Mesendoderm (in vitro differentiated cells): ENCODE data around the gene ADGRD1.

Experiments used
- DNase-seq: peaks from one replicate; pipeline ENCODE4 v3.0.0; 2013
- H2AK5ac ChIP-seq: 2 replicates; pipeline ENCODE4 v1.6.1; 2013; ENCODE audit warnings: low read length, inconsistent platforms
- H2BK120ac ChIP-seq: 2 replicates; pipeline ENCODE4 v1.6.1; 2013; ENCODE audit warnings: low read depth, mild to moderate bottlenecking, low read length, moderate library complexity, mixed read lengths
- H2BK15ac ChIP-seq: replicated peaks from 2 replicates; pipeline ENCODE4 v1.6.1; 2013; ENCODE audit warnings: low read depth, mild to moderate bottlenecking, moderate library complexity
- H2BK5ac ChIP-seq: 2 replicates; pipeline ENCODE4 v1.6.1; 2013; ENCODE audit warnings: low read length, inconsistent platforms
- H3K18ac ChIP-seq: 2 replicates; pipeline ENCODE4 v1.6.1; 2013; ENCODE audit warnings: mild to moderate bottlenecking, low read length, mixed read lengths
- H3K23ac ChIP-seq: one replicate; pipeline ENCODE4 v1.6.1; 2013; ENCODE audit warnings: low read length
- H3K27ac ChIP-seq: 2 replicates; pipeline ENCODE4 v1.5.1; 2013; ENCODE audit warnings: low read depth, mild to moderate bottlenecking, inconsistent platforms, low read length, moderate library complexity
- H3K27me3 ChIP-seq: 2 replicates; pipeline ENCODE4 v1.6.1; 2013; ENCODE audit warnings: low read length, control low read depth, mild to moderate bottlenecking, inconsistent platforms; ENCODE audit not compliant: insufficient read depth, poor library complexity
- H3K36me3 ChIP-seq: 2 replicates; pipeline ENCODE4 v1.6.1; 2013; ENCODE audit warnings: low read length, inconsistent platforms; ENCODE audit not compliant: control insufficient read depth, insufficient read depth
- H3K4ac ChIP-seq: one replicate; pipeline ENCODE4 v1.6.1; 2013; ENCODE audit warnings: low read depth, mild to moderate bottlenecking, low read length, moderate library complexity
- H3K4me1 ChIP-seq: 2 replicates; pipeline ENCODE4 v1.6.1; 2013; ENCODE audit warnings: low read depth, low read length, inconsistent platforms; ENCODE audit not compliant: control insufficient read depth
- H3K4me2 ChIP-seq: 2 replicates; pipeline ENCODE4 v1.6.1; 2013; ENCODE audit warnings: low read length
- H3K4me3 ChIP-seq: 2 replicates; pipeline ENCODE4 v1.5.1; 2013; ENCODE audit warnings: mild to moderate bottlenecking, low read length
- H3K56ac ChIP-seq: one replicate; pipeline ENCODE4 v1.6.1; 2013; ENCODE audit warnings: low read length
- H3K79me1 ChIP-seq: 2 replicates; pipeline ENCODE4 v1.6.1; 2013; ENCODE audit warnings: low read length, inconsistent platforms
- H3K79me2 ChIP-seq: 2 replicates; pipeline ENCODE4 v1.6.1; 2013; ENCODE audit warnings: mild to moderate bottlenecking, low read length; ENCODE audit not compliant: control insufficient read depth, insufficient read depth
- H3K9ac ChIP-seq: 2 replicates; pipeline ENCODE4 v1.6.1; 2013; ENCODE audit warnings: low read length, inconsistent platforms
- H4K5ac ChIP-seq: one replicate; pipeline ENCODE4 v1.6.1; 2013; ENCODE audit warnings: low read length
- H4K8ac ChIP-seq: one replicate; pipeline ENCODE4 v1.6.1; 2013; ENCODE audit warnings: low read depth, mild to moderate bottlenecking, control low read depth, low read length, moderate library complexity
- WGBS: extraction: QIAGEN DNeasy Blood & Tissue Kit; methylation state at CpG from one replicate; pipeline ENCODE4 v1.1.7; 2013; ENCODE audit warnings: low lambda C conversion rate, missing lambda C conversion rate; ENCODE audit not compliant: insufficient coverage; ENCODE audit errors: extremely low coverage; 5-methylcytosine and 5-hydroxymethylcytosine counted together

ADGRD1 gene

GRCh38 chr12:131085816-131086591 is 132.3 kb downstream of the ADGRD1 start:
- H3K27me3 ChIP-seq = no peaks in the 10 kb centered on the region
- H3K4me3 ChIP-seq = no peak overlapping the region
- H2BK120ac ChIP-seq = no peak overlapping the region
- H3K4me1 ChIP-seq = no peaks in the 10 kb centered on the region
- H2AK5ac ChIP-seq = no peak overlapping the region
- H4K5ac ChIP-seq = no peak overlapping the region
- no peak overlapping the region for H3K9ac ChIP-seq
- no peak overlapping the region for H2BK15ac ChIP-seq
- no peaks in the 10 kb centered on the region for H3K79me2 ChIP-seq
- WGBS = no CpG with 5 or more reads among the region's 24 CpGs
- H3K27ac ChIP-seq = no peak overlapping the region
- H3K56ac ChIP-seq = no peak overlapping the region
- no peaks in the 10 kb centered on the region for H3K36me3 ChIP-seq
- DNase-seq = no peak
- H4K8ac ChIP-seq = no peak overlapping the region
- no peak overlapping the region for H2BK5ac ChIP-seq
- H3K4me2 ChIP-seq = no peak overlapping the region
- no peak overlapping the region for H3K4ac ChIP-seq
- no peaks in the 10 kb centered on the region for H3K79me1 ChIP-seq
- no peak overlapping the region for H3K18ac ChIP-seq
- no peak overlapping the region for H3K23ac ChIP-seq

- Histone ChIP-seq H2BK15ac (no peak overlapping the region), H3K27me3 (no peaks in the 10 kb centered on the region), H3K27ac (no peak overlapping the region), H4K8ac (no peak overlapping the region), H3K23ac (no peak overlapping the region), H4K5ac (no peak overlapping the region), H3K4ac (no peak overlapping the region), H3K56ac (no peak overlapping the region), H2BK120ac (no peak overlapping the region), H2AK5ac (no peak overlapping the region), H3K4me1 (no peaks in the 10 kb centered on the region), H2BK5ac (no peak overlapping the region), H3K9ac (no peak overlapping the region), H3K36me3 (no peaks in the 10 kb centered on the region), H3K79me1 (no peaks in the 10 kb centered on the region), H3K79me2 (no peaks in the 10 kb centered on the region), H3K4me3 (no peak overlapping the region), H3K18ac (no peak overlapping the region), H3K4me2 (no peak overlapping the region)
- no CpG with 5 or more reads among the region's 24 CpGs for WGBS
- DNase-seq = no peak
Observed at GRCh38 chr12:131087302-131087818, 133.7 kb downstream of the ADGRD1 start.

- Histone ChIP-seq H3K27ac (no peak overlapping the region), H3K23ac (no peak overlapping the region), H3K27me3 (no peaks in the 10 kb centered on the region), H2BK15ac (no peak overlapping the region), H3K4me2 (no peak overlapping the region), H3K56ac (no peak overlapping the region), H3K79me1 (no peaks in the 10 kb centered on the region), H4K5ac (no peak overlapping the region), H4K8ac (no peak overlapping the region), H2BK120ac (no peak overlapping the region), H3K4me3 (no peak overlapping the region), H3K4me1 (no peaks in the 10 kb centered on the region), H3K9ac (no peak overlapping the region), H2AK5ac (no peak overlapping the region), H3K36me3 (no peaks in the 10 kb centered on the region), H3K79me2 (no peaks in the 10 kb centered on the region), H2BK5ac (no peak overlapping the region), H3K18ac (no peak overlapping the region), H3K4ac (no peak overlapping the region)
- DNase-seq = no peak
- no CpG with 5 or more reads among the region's 38 CpGs for WGBS
Observed at GRCh38 chr12:131087991-131088700, 134.4 kb downstream of the ADGRD1 start.

GRCh38 chr12:131088701-131089530 is 135.2 kb downstream of the ADGRD1 start:
- no peaks in the 10 kb centered on the region for H3K27me3 ChIP-seq
- H3K9ac ChIP-seq = no peak overlapping the region
- no peak overlapping the region for H4K8ac ChIP-seq
- no peak overlapping the region for H3K27ac ChIP-seq
- H2BK15ac ChIP-seq = no peak overlapping the region
- no peak overlapping the region for H2AK5ac ChIP-seq
- H4K5ac ChIP-seq = no peak overlapping the region
- H3K23ac ChIP-seq = no peak overlapping the region
- DNase-seq = no peak
- no peak overlapping the region for H2BK120ac ChIP-seq
- no peaks in the 10 kb centered on the region for H3K36me3 ChIP-seq
- no peak overlapping the region for H3K4me3 ChIP-seq
- no peak overlapping the region for H3K4me2 ChIP-seq
- no peaks in the 10 kb centered on the region for H3K79me2 ChIP-seq
- H2BK5ac ChIP-seq = no peak overlapping the region
- no peak overlapping the region for H3K18ac ChIP-seq
- no peaks in the 10 kb centered on the region for H3K79me1 ChIP-seq
- no peaks in the 10 kb centered on the region for H3K4me1 ChIP-seq
- no CpG with 5 or more reads among the region's 28 CpGs for WGBS
- H3K56ac ChIP-seq = no peak overlapping the region
- H3K4ac ChIP-seq = no peak overlapping the region

- no peak overlapping the region for H4K5ac ChIP-seq
- H3K36me3 ChIP-seq = no peaks in the 10 kb centered on the region
- no peaks in the 10 kb centered on the region for H3K79me2 ChIP-seq
- H3K4me2 ChIP-seq = no peak overlapping the region
- no peak overlapping the region for H3K18ac ChIP-seq
- H3K4me3 ChIP-seq = no peak overlapping the region
- H3K27ac ChIP-seq = no peak overlapping the region
- H3K9ac ChIP-seq = no peak overlapping the region
- no peak overlapping the region for H3K23ac ChIP-seq
- no peak overlapping the region for H2AK5ac ChIP-seq
- no peak overlapping the region for H3K56ac ChIP-seq
- H2BK15ac ChIP-seq = no peak overlapping the region
- no peaks in the 10 kb centered on the region for H3K79me1 ChIP-seq
- no peak overlapping the region for H2BK120ac ChIP-seq
- no CpG with 5 or more reads among the region's 11 CpGs for WGBS
- no peak for DNase-seq
- H3K27me3 ChIP-seq = no peaks in the 10 kb centered on the region
- H4K8ac ChIP-seq = no peak overlapping the region
- H3K4me1 ChIP-seq = no peaks in the 10 kb centered on the region
- no peak overlapping the region for H3K4ac ChIP-seq
- H2BK5ac ChIP-seq = no peak overlapping the region
Observed at GRCh38 chr12:131089531-131090273, 136.0 kb downstream of the ADGRD1 start.
